Mucosa of gallbladder (tissue), 1 donor: ENCODE results near the gene UBE2I. TPM values are rescaled to one million over a fixed set of nuclear protein-coding genes. Genes with fewer than 3 reads are reported as not detected.
"Not testable (repeated sequence)": the region's sequence is repeated elsewhere in the genome, so short reads cannot be mapped to it uniquely, and the experiment has no call there.

Experiments
- DNase-seq: peaks from one replicate; pipeline ENCODE4 v3.0.0-alpha.2; 2020; ENCODE audit warnings: low spot score
- total RNA-seq: library from RNA; stranded (reverse); gene quantifications from one replicate; pipeline ENCODE4 v1.2.1, GENCODE V29; 2021
- donor health status: DM: no; HTN: no; CAD: no.

Gene UBE2I
- 100 TPM for total RNA-seq

- DNase-seq, result peak; percentile 98
These were observed at the start of gene UBE2I for GRCh38 chr16:1308977-1309885. Gene UBE2I (plus strand): TSS chr16:1309636. CDS start chr16:1314031, 4,395 bp downstream.

GRCh38 chr16:1259760-1260068, 49.7 kb upstream of the UBE2I start:
- no peak for DNase-seq

GRCh38 chr16:1260101-1260680, 49.2 kb upstream of the UBE2I start:
- DNase-seq, result no peak

- DNase-seq, result no peak
These were observed 48.1 kb upstream of the UBE2I start for GRCh38 chr16:1261131-1261892.

- no peak for DNase-seq
These were observed 47.1 kb upstream of the UBE2I start for GRCh38 chr16:1262210-1262845.

- no peak for DNase-seq
These were observed 46.6 kb upstream of the UBE2I start for GRCh38 chr16:1262846-1263221.

GRCh38 chr16:1263591-1264344, 45.7 kb upstream of the UBE2I start:
- DNase-seq, result no peak

GRCh38 chr16:1264345-1265089, 44.9 kb upstream of the UBE2I start:
- no peak for DNase-seq

- no peak for DNase-seq
These were observed 44.3 kb upstream of the UBE2I start for GRCh38 chr16:1265090-1265630.

- no peak for DNase-seq
These were observed 43.6 kb upstream of the UBE2I start for GRCh38 chr16:1265826-1266225.

- not testable (repeated sequence) for DNase-seq
These were observed 40.0 kb upstream of the UBE2I start for GRCh38 chr16:1269418-1269817.

GRCh38 chr16:1271380-1271723, 38.1 kb upstream of the UBE2I start:
- DNase-seq, result no peak

GRCh38 chr16:1271724-1272413, 37.6 kb upstream of the UBE2I start:
- DNase-seq, result peak; percentile 23

- no peak for DNase-seq
These were observed 36.8 kb upstream of the UBE2I start for GRCh38 chr16:1272453-1273198.

- no peak for DNase-seq
These were observed 35.6 kb upstream of the UBE2I start for GRCh38 chr16:1273816-1274215.

GRCh38 chr16:1274767-1275166, 34.7 kb upstream of the UBE2I start:
- DNase-seq, result no peak

- no peak for DNase-seq
These were observed 33.5 kb upstream of the UBE2I start for GRCh38 chr16:1275791-1276579.

- DNase-seq, result no peak
These were observed 32.9 kb upstream of the UBE2I start for GRCh38 chr16:1276580-1276878.

GRCh38 chr16:1277151-1277598, 32.3 kb upstream of the UBE2I start:
- no peak for DNase-seq
